WERI-Rb-1 (cell line): Measurements from ENCODE around the gene ACVR2B.

Experiments used
- DNase-seq: peaks from one replicate; pipeline ENCODE4 v3.0.0-alpha.2; 2020
- H3K27ac ChIP-seq: fragments of 250-450 bp; sonication (Bioruptor Pico); 2 replicates; pipeline ENCODE4 v1.5.1; 2020; ENCODE audit warnings: mild to moderate bottlenecking, moderate library complexity
- H3K27me3 ChIP-seq: fragments of 250-450 bp; sonication (Bioruptor Pico); 2 replicates; pipeline ENCODE4 v1.5.1; 2021; ENCODE audit warnings: mild to moderate bottlenecking, low read depth, moderate library complexity; ENCODE audit not compliant: insufficient read depth, severe bottlenecking
- H3K36me3 ChIP-seq: fragments of 250-450 bp; sonication (Bioruptor Pico); 2 replicates; pipeline ENCODE4 v1.5.1; 2020; ENCODE audit warnings: mild to moderate bottlenecking, moderate library complexity
- H3K4me3 ChIP-seq: 2 replicates; pipeline ENCODE4 v1.5.1; 2011; ENCODE audit warnings: low read depth, mild to moderate bottlenecking, control low read depth, low read length
- H3K9me3 ChIP-seq: fragments of 250-450 bp; sonication (Bioruptor Pico); 2 replicates; pipeline ENCODE4 v1.5.1; 2021; ENCODE audit warnings: mild to moderate bottlenecking, moderate library complexity; ENCODE audit not compliant: severe bottlenecking
- TF ChIP-seq, protein P1 (sequence below): IDR thresholded peaks from 2 replicates; pipeline ENCODE4 v1.5.1; 2011; ENCODE audit warnings: low read depth, mild to moderate bottlenecking, control low read depth, inconsistent platforms, low read length

The ACVR2B gene

DNA sequence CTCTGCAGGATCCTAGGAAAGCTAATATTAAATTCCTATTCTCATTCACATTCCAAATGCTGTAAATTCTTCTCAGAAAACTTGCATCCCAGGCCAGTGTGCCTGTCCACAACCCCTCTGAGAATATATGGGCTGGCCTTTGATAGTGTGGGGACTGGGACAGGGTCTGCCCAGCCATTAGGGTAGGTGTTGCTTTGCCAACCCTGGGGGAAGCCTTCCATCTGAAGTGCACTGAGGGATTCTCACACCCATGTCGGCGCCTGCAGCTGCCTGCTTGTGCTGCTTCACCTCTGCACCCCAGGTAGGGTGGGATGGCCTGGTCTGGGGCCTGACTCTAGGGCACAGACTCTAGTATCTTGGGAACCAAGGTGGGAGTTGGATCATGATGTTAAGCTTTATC, 27.2 kb downstream of the ACVR2B start:
- TF ChIP-seq, protein P1, sequence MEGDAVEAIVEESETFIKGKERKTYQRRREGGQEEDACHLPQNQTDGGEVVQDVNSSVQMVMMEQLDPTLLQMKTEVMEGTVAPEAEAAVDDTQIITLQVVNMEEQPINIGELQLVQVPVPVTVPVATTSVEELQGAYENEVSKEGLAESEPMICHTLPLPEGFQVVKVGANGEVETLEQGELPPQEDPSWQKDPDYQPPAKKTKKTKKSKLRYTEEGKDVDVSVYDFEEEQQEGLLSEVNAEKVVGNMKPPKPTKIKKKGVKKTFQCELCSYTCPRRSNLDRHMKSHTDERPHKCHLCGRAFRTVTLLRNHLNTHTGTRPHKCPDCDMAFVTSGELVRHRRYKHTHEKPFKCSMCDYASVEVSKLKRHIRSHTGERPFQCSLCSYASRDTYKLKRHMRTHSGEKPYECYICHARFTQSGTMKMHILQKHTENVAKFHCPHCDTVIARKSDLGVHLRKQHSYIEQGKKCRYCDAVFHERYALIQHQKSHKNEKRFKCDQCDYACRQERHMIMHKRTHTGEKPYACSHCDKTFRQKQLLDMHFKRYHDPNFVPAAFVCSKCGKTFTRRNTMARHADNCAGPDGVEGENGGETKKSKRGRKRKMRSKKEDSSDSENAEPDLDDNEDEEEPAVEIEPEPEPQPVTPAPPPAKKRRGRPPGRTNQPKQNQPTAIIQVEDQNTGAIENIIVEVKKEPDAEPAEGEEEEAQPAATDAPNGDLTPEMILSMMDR = no peak
- Histone ChIP-seq H3K27me3 (no peaks in the 10 kb centered on the region), H3K27ac (no peak overlapping the region), H3K4me3 (no peak overlapping the region), H3K36me3 (peaks cover 59% of the 10 kb centered on the region), H3K9me3 (no peaks in the 10 kb centered on the region)
- DNase-seq = no peak

DNA sequence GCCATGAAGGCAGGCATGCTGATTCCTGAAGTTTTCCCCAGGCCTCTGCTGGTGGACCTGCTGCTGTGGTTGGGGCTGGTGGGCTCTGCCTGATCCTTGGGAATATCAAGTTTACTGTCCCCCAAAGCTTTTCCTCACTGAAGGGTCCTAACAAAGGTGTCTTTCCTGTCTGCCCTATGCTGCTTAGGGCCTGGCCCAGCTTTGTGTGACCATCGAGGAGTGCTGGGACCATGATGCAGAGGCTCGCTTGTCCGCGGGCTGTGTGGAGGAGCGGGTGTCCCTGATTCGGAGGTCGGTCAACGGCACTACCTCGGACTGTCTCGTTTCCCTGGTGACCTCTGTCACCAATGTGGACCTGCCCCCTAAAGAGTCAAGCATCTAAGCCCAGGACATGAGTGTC, 29.3 kb downstream of the ACVR2B start:
- TF ChIP-seq, protein P1 = no peak
- H3K36me3 ChIP-seq = peaks cover 59% of the 10 kb centered on the region

GRCh38 chr3:38487323-38487722, 33.6 kb downstream of the ACVR2B start:
- Histone ChIP-seq H3K36me3 (peaks cover 20% of the 10 kb centered on the region), H3K4me3 (no peak overlapping the region), H3K9me3 (no peaks in the 10 kb centered on the region), H3K27ac (no peak overlapping the region), H3K27me3 (no peaks in the 10 kb centered on the region)
- no peak for DNase-seq
- TF ChIP-seq, protein P1 = no peak

More for the DNA sequence above, 29.3 kb downstream of the ACVR2B start:
- DNase-seq = no peak
- no peaks in the 10 kb centered on the region for H3K9me3 ChIP-seq
- H3K27ac ChIP-seq = no peak overlapping the region
- H3K4me3 ChIP-seq = no peak overlapping the region
- no peaks in the 10 kb centered on the region for H3K27me3 ChIP-seq

GRCh38 chr3:38488949-38489348, 35.3 kb downstream of the ACVR2B start:
- H3K9me3 ChIP-seq = no peaks in the 10 kb centered on the region
- no peak overlapping the region for H3K4me3 ChIP-seq
- TF ChIP-seq, protein P1 = no peak
- no peak for DNase-seq
- H3K27me3 ChIP-seq = no peaks in the 10 kb centered on the region
- H3K27ac ChIP-seq = no peak overlapping the region
- peaks cover 6% of the 10 kb centered on the region; the same call in 1 of the 2 replicates for H3K36me3 ChIP-seq

- no peaks in the 10 kb centered on the region for H3K9me3 ChIP-seq
- no peak overlapping the region for H3K4me3 ChIP-seq
- DNase-seq = no peak
- H3K27me3 ChIP-seq = no peaks in the 10 kb centered on the region
- H3K27ac ChIP-seq = no peak overlapping the region
- TF ChIP-seq, protein P1 = no peak
- peaks cover 1% of the 10 kb centered on the region; the same call in 1 of the 2 replicates for H3K36me3 ChIP-seq
Measured at GRCh38 chr3:38489766-38490165, 36.1 kb downstream of the ACVR2B start.

DNA sequence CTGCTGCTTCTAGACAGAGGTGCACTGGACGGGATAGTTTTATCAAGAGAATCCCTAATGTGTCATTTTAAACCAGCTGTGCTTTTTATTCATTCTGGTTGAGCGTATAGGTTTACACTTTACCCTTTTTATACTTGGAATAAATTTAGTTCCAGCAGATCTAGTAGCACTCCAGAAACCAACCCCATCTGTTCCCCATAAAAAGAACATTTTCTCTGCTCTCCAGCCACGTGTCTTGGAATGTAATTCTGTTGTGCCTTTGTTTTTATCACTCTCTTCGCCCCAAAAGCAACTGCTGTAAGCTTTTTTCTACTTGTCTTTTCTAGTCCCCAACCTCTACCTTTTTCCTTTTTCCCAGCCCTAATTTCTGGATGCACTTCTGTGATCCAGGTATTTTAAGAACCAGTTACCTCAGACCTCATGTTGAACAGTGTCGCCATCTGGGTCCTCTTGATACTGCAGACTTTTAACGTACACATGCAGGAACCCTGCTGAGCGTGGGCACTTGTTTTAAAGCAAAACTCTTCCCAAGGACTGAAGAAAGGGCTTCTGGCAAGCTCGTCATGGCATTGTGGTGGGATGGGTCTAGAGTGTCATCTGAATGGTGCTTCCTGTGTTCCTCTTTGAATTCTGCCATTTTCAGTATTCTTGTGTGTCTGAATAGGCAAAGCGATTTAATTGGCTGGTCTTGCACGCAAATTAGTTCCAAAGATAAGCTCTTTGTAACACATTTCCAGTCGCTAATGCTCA, 36.8 kb downstream of the ACVR2B start:
- no peak overlapping the region for H3K4me3 ChIP-seq
- no peaks in the 10 kb centered on the region for H3K27me3 ChIP-seq
- no peaks in the 10 kb centered on the region for H3K9me3 ChIP-seq
- H3K36me3 ChIP-seq = no peaks in the 10 kb centered on the region; the same call in 1 of the 2 replicates
- DNase-seq = no peak
- TF ChIP-seq, protein P1 = no peak
- no peak overlapping the region for H3K27ac ChIP-seq
